Measurements from ENCODE around the gene SNTA1.

- TF ChIP-seq CTCF (IDR thresholded peaks at IDR 0.05) (no peak), POLR2A (IDR thresholded peaks at IDR 0.05) (no peak)
These were observed 16.0 kb upstream of the SNTA1 start for GRCh38 chr20:33459599-33459998.
